ENCODE data around the gene XPO4.

The XPO4 gene

DNA sequence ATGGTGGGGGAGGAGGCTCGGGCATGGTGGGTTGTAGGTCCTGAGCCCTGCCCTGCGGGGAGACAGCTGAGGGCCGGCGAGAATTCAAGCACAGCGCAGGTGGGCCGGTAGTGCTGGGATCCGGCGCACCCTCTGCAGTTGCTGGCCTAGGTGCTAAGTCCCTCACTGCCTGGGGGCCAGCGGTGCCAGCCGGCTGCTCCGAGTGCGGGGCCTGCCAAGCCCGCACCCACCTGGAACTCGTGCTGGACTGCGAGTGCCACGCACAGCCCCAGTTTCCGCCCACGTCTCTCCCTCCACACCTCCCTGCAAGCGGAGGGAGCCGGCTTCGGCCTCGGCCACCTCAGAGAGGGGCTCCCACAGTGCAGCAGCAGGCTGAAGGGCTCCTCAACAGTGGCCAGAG is 162.5 kb downstream of the XPO4 start:
- TF ChIP-seq, protein P1, sequence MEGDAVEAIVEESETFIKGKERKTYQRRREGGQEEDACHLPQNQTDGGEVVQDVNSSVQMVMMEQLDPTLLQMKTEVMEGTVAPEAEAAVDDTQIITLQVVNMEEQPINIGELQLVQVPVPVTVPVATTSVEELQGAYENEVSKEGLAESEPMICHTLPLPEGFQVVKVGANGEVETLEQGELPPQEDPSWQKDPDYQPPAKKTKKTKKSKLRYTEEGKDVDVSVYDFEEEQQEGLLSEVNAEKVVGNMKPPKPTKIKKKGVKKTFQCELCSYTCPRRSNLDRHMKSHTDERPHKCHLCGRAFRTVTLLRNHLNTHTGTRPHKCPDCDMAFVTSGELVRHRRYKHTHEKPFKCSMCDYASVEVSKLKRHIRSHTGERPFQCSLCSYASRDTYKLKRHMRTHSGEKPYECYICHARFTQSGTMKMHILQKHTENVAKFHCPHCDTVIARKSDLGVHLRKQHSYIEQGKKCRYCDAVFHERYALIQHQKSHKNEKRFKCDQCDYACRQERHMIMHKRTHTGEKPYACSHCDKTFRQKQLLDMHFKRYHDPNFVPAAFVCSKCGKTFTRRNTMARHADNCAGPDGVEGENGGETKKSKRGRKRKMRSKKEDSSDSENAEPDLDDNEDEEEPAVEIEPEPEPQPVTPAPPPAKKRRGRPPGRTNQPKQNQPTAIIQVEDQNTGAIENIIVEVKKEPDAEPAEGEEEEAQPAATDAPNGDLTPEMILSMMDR (IDR thresholded peaks at IDR 0.05): no peak

DNA sequence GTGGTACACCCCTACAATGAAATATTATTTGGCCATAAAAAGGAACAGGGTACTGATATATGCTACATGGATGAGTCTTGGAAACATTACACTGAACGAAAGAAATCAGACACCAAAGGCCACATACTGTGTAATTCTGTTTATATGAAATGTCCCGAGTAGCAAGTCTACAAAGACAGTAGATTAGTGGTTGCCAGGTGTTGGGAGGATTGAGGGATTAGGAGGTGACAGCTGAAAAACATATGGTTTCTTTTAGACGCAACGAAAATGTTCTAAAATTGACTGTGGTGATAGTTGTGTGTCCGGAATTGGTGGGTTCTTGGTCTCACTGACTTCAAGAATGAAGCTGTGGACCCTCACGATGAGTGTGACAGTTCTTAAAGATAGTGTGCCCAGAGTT is 163.9 kb downstream of the XPO4 start:
- TF ChIP-seq, protein P1 (IDR thresholded peaks at IDR 0.05): no peak

DNA sequence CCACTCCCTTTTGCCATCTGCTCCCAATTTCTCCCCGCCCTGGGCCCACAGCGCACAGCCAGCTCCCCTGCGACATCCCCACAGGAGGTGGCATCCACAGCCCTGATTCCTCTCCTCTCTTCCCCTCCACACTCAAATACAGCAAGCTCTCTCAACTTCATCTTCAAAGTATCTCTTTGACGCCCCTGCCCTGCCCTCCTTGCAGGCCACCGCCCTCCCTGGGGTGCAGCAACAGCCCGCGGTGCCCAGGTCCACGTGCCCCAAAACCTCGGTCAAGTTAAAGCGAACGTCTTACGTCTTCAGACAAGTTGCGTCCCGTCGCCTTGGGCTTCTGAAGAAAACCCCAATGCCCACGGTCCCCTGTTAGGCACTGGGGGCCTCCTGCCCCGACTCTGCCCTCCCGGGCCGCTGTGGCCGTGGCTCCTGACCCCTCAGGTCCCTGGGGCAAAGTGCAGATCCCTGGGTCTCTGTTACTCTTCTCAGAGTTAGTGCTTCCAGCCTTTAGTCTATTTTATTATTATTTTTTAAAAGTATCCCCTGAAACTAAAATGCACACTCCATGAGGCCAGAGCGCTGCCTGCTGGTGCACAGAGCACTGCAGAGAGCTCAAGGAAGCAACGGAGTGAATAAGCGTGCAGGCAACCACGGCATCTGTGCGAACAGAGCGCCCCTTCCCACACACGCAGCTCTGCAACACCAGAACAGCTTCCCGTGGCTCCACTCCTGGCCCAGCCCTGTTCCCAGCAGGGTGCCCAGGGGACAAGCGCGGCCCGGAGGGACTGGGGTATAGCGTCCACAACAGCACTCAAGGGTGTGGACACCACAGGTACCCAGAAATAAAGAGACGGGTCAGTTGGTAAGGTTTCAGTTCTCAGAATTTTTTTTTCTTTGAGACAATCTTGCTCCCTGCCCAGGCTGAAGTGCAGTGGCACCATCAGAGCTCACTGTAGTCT is 172.6 kb downstream of the XPO4 start:
- TF ChIP-seq, protein P1 (IDR thresholded peaks at IDR 0.05): no peak

DNA sequence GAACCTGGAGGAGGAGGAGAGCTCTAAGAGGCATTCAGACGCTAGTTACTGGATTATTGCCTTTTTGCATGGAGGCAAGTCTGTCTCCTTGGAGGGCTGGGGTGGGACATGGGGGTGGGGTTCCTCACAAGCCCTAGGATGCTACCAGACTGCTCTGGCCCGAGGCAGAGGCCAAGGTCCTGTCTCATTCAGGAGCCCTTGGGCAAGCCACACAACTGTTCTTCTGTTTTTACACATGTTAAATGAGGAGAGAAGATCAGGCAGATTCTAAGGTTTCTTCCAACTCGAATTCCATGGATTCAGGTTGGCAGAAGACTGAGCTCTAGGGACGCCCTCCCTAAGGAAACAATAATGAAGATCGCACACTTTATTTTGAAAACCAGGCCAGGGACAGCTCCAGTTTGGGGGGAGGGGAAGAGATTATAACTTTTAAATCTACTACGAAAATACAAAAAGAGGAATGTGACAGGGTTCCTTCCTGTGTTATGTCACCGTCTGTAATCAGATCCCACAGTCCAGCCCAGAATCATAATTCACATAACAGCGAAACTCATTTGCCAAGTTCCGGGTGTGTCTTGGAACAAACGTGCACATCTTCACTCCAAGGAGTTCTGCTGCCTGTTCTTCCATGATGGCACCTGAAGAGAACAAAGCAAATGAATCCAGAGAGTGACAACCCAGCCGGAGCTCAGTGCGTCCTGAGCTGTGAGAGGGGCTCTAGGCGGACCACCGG is 173.8 kb downstream of the XPO4 start:
- TF ChIP-seq, protein P1 (IDR thresholded peaks at IDR 0.05): no peak

DNA sequence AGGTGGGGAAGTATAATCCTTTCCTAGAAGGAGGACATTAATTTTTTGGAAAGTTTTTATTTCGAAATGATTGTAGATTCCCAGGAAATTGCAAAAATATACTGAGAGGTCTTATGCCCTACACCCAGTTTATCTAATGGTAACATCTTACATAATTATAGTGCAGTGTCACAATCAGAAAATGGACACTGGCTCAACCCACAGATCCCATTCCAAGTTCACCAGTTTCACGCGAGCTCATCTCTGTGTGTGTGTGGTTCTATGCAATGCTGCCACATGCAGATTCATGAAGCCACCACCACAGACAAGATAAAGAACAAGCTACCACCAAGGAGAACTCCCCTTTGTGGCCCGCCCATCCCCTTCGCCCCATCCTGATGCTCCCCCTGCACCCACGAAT is 174.7 kb downstream of the XPO4 start:
- TF ChIP-seq, protein P1 (IDR thresholded peaks at IDR 0.05): no peak
